GM18520 (cell line): Measurements from ENCODE around the gene SH3PXD2B.

ENCODE experiments used
- ATAC-seq: cut with Tn5 transposase; IDR thresholded peaks from one replicate; pipeline ENCODE4 v1.9.1; 2021; ENCODE audit not compliant: unreplicated experiment

Gene SH3PXD2B

DNA sequence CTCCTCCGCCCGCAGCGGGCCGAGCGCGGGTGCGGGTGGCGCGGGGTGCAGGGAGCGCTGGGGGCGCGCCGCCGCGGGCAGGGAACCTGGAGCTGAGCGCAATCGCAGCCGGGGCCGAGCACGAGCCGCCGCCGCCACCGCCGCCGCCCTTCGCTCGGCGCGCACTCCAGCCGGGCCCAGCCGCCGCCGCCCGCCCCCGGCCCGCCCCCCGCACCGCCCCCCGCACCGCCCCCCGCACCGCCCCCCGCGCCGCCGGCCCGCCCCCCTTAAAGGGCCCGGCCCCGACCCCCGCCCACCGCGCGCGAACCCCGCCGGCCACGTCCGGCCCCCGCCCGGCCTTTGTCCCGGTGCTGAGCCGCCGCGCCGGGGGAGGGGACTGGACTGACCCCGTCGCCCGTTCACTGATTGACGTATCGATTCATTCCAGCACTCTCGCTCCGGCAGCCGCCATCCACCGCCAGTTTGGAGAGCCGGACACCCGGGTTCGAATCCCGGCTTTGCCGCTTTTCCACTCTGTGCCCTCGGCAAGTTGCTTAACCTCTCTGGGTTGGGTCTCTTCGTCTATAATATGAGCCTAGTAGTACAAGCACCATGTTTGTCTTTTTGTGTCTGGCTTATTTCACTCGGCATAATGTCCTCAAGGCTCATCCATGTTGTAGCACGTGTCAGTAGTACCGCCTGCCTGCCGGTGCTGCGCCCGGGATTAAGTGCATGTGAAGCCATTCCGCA is at the start of gene SH3PXD2B:
SH3PXD2B (minus strand) TSS at position 168 of the 729 bp plus-strand sequence. CDS start 173 bp downstream, outside the sequence.
- ATAC-seq = no peak

DNA sequence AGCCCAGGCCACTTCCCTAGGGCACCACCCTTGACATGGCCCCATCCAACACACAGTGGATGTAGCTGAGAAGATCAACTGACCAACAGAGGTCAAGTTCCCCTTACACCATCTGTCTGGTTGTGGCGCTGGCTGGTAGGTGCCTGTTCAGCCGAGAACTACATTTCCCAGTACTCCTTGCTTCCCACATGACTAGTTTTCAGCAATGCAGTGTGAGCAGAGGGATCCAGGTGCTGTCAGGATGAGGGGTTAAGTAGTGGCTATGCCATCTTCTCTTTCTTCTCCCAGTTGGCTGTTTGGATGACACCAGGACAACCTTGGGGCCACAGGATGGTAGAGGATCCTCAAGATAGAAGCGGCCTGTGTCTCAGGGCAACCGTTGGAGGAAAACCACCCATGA is 48.6 kb upstream of the SH3PXD2B start:
- ATAC-seq = no peak

DNA sequence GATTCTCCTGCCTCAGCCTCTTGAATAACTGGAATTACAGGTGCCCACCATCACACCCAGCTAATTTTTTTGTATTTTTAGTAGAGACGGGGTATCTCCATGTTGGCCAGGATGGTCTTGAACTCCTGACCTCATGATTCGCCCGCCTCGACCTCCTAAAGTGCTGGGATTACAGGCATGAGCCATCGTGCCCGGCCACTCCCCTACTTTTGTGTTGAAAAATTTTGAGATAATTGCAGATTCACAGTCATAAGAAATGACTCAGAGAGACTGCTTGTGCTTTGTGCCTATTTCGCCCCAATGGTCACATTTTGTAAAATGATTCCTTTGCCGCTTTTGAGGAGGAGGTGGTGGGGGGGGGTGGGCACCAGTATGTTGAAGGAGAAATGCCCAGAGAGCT is 48.1 kb upstream of the SH3PXD2B start:
- no peak for ATAC-seq

DNA sequence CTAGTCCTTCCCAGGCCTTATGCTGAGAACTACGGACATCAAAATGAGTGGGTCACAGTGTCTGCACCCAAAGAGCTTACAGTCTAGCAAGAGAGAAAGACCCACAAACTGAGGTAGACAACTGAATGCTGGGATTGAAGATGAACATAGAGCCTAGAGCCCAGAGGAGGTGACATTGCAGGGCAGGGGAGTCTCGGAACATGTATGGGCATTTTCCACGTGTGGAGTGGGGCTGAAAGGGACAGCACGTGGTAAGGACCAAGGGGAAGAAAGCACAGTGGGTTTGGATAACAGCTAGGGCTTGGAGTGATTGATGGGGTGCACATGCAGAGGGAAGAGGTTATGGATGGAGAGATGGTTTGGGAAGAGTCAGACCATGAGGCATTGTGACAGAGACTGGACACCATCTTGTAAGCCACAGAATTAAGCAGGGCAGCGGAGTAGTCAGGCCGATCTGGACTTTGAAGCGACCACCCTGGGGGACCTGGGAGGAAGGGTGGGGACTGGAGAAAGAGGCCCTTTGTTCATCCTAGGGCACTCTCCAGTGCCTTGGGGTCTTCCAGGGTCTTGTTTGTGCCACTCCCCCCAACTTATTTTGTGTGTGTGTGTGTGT is 47.5 kb upstream of the SH3PXD2B start:
- ATAC-seq = no peak

DNA sequence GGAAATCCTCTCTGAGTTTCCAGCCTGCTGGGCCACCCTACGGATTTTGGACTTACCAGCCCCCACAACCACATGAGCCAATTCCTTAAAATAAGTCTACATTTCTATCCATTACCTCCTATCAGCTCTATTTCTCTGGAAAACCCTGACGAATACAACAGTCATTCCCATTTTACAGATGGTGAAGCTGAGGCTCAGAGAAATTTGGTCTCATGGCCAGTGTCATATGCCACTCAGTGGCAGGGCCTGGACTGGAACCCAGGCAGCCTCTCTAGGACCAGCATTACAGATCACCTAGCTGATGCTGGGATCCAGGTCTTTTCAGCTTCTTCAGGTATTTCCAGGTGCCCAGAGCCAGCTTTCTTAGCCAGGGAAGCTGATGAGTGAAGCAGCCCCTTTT is 45.0 kb upstream of the SH3PXD2B start:
- ATAC-seq = no peak

DNA sequence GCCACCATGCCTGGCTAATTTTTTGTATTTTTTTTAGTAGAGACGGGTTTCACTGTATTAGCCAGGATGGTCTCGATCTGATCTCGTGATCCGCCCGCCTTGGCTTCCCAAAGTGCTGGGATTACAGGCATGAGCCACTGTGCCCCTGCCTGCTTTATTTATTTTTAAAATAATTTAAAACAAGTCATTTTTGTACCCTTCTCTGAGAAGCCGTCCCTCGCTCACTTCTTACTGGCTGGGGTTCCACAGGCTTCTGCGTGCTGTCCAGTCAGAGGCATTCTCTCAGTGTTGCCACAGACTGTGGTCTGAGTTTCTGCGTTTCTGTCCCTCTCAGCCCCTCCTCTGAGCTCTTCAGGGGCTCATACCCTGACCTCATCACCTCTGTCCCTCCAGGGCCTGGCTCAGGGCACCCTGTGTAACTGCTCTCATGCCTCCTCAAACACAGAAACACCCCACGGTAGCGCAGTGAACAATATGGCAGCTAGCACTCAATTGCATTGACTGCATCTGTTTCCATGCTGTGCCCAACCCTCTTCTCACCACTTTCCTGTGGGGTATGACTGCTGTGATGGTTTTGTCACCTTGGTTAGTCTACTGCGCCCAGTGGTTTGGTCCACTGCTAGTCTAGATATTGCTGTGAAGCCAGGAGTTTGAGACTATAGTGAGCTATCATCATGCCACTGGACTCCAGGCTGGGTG is 44.3 kb upstream of the SH3PXD2B start:
- ATAC-seq = no peak

DNA sequence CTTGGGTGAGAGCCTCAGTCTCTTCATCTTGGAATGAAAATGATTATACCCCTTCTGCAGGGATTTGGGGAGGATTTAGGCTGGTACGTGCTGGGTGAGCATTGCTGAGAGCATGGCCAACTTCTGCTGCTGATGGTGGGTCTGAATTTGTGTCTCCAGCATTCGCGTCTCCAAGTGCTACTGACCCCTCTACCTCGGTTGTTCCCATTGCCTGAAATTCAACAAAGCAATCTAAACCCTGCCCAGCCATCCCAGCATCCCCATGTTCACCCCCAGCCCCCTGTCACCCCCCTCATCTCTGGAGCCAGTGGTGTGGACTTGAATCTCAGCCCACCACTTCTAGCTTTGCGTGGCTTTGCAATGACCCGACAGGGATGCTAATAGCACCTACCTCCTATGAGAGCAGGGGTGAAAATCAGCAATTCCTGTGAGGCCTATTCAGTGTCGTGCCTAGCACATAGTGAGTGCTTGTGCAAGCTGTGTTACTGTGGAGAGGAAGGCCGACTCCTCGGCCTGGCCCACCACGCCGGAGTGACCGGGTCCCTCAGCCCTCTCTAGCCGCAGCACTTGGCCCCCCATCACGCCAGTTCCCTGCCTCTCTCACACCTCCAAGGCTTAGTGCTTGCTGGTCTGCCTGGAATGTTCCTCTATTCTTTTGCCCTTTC is 43.4 kb upstream of the SH3PXD2B start:
- no peak for ATAC-seq

DNA sequence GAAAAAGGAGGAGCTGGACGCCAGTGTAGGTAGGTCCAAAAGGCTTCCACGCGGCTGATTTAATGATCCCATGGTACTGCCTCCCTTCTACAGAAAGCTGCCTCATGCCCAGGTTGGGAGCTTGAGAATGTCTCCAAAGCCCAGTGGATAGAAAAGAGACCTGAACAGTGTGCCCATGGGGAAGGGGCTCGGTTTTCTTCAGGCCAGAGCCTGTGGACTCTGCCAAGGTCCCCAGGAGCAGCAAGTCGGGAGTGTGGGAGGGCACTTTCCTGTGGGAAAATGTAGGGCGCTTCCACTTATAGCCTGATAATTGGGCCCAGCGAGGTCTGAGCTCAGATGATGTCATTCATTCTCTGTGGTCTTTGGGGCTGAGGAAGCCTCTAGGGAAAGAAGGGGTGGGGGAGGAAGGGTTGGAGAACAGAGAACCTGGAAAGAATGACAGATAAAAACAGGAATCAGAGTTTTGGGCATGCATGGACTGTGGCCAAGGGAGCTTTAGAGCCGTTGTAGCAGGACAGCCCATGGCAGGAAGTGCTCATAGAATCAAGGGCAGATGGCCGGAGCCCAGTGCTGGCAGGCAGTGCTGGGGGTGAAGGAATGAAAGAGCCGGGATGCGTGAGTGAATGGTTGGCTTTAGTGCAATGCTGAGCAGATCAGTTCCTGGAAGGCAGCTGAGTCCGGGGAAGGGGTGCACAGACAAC is 42.5 kb upstream of the SH3PXD2B start:
- ATAC-seq = no peak

DNA sequence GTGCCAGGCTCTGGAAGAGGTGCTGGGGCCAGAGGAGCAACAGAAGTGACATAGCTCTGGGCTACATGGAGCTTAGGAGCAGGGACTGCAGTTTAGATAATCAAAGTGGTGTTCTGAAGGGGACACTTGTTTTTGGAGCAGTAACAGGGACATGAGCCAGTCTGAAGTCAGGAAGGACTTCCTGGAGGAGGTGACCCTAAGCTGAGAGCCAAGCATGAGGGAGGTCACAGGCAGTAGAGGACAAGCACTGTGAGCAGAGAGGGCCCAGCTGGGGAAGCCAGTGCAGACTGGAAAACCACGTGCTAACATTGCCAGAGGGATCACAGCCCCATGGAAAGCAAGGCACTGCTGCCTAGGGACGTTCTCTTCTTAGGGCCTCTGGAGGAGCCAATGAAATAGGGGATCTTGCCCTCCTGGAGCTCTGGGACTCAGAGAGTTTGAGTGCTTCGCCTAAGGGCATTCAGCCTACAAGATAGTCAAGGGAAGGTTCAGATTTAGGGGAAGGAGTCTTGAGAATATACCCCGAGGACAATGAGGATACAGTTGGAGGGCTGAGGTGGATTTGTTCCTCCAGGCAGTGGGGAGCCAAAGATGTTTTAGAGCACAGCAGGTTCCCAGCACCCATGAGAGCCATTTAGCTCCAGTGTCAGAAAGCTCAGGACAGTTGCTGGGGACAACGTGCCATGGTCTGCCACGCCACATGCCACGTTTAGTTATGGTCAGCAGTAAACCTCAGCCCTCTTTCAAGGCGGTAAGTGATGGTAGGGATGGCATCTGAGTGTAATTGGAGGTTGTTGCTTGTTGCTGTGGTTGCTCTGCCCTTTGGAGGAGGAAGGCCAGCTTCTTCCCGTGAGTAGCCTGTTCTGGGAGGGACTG is 40.5 kb upstream of the SH3PXD2B start:
- ATAC-seq = no peak

DNA sequence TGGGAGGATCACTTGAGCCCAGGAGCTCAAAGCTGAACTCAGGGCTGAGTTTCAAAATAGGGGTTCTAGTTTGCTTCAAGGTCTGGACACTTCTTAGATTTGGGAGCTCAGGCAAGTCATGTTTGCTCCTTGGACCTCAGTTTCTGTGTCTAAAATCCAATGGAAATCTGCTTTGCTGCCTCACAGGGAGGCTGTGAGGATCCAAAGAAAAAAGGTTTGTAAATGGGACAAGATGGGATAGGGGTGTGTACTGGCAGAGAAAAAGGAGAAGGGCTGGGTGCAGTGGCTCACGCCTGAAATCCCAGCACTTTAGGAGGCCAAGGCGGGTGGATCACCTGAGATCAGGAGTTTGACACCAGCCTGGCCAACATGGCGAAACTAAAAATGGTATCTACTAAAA is 39.6 kb upstream of the SH3PXD2B start:
- ATAC-seq = no peak

DNA sequence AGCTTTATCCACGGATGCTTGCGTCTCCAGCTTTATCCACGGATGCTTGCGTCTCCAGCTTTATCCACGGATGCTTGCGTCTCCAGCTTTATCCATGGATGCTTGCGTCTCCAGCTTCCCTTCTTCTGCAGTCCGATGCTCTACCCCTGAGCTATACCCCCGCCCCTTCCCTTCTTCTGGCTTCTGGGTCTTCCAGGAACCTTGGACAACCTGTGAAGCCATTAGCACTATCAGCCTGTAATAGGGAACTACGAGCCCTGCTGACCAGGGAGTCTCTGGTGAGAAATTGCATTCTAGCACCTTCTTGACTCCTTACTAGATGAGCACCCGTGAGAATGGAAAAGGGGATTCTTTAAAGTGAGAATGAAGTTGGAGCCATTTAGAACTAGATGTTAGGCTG is 39.1 kb upstream of the SH3PXD2B start:
- no peak for ATAC-seq

DNA sequence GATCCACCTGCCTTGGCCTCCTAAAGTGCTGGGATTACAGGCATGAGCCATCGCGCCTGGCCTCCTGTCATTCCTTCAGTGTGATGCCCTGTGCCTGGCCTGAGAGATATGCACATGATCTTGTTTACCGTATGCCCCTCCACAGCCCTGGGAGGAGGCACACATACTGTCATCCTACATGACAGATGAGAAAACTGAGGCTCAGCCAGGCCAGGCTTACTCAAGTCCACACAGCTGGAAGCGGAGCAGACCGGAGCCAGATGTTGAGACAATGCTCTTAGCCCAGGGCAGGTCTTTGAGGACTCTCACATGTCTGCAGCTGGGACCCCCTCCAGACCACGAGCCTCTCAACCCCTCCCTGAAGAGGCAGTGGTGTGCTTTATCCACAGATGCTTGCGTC is 38.7 kb upstream of the SH3PXD2B start:
- no peak for ATAC-seq

DNA sequence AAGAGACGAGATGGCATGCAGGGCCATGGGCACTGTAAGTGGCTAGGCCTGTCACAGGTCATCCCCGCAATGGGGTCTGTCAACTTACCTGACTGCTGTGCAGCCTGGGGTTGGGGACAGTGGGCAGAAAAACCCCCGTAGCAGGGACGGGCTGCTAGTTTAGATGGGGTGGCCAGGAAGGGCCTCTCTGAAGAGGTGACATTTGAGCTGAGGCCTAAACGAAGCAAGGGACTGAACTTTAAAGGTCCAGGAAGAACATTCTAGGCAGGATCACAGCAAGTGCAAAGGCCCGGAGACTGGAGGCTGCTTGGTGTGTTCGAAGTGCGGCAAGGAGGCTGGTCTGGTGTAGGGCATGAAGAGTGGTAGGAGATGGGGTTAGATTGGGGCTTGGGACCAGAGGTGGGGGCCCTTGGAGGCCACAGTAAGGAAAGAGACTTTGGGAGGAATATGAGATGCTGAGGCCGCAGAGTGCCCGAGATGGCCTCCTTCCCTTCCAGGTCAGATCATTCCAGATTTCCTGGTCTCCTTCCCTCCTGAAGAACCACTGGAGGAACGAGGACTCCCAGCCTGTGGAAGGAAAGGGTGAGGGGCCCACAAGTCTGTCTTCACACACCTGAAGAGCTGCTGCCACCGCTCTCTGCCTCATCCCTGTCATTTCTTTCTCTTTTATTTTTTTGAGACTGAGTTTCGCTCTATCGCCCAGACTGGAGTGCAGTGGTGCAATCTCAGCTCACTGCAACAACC is 37.9 kb upstream of the SH3PXD2B start:
- ATAC-seq = no peak

DNA sequence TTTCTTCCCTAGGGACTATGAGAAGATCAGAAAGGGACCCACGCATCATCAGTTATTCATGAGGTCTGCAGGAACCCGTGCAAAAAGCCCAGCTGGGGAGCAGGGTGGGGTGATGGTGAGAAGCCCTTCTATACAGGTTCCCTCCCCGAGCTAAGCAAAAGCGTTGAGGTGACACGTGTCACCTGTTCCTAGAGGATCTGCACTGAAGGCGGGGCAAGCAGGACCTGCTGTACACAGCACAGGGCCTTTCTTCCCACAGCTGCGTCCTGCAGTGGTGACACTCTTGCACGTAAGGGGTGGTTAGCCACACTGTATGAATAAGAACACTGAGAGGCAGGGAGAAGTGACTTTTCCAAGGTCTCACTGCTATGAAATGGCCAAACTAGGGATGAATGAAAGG is 37.2 kb upstream of the SH3PXD2B start:
- ATAC-seq = no peak

DNA sequence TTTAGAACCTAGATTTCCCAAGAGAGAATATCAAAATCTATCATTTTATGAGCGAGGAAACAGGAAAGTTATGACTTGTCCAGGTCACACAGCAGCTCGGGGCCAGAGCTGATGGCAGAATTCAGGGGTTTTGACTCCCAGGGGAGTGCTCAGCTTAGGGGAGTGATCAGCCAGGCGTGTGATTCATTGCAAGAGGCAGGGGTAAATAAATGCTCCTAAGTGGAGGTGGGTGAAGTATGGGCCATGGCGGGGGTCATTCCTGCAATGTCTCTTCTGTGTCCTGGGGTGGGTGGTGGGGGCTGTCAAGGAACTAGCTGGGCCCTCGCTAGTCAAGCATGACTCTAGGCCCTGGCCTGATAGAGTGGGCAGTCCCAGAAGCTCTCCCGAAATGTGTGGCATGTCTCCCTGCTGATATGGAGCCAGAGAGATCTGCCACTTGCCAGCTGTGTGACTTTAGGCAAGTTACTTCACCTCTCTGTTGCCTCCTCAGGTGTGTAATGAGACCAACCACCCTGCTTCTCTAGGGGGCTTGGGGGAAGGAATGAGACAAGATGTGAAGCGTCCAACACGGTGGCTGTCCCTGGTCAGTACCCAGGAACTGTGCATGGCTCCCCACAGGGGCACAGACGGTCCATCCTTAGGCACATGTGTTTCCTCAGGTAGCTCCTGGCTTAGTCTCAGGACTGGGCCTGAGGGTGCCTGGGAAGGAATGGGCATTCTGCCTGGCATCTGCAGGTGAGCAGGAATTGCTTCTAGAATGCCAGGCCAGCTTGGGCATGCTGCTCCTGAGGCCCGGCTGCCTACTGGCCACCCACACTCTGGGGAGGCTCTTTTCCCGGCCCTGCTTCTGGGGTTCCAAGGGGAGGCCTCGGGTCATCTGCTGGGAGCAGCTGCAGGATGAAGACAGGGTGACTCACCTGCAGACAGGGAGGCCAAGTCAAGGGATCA is 36.5 kb upstream of the SH3PXD2B start:
- no peak for ATAC-seq

DNA sequence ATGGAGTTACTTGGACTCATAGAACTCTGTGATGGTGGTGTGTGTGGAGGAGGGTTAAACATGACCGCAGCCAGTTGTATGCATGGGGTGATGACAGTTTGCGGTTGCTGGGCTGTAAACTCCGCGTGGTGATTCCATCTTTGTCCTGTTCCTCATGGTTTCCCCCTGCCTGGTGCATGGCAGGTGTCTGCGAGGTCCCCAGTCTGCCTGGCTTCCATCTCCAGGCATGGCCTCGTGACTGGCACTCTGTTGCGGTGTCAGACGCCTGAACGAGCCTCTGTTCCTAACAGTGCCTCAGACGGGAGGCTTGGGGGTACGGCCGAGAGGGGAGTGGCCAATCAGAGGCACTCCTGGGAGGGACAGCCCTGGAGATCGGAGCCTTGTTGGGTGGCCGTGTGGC is 33.9 kb upstream of the SH3PXD2B start:
- ATAC-seq = no peak

DNA sequence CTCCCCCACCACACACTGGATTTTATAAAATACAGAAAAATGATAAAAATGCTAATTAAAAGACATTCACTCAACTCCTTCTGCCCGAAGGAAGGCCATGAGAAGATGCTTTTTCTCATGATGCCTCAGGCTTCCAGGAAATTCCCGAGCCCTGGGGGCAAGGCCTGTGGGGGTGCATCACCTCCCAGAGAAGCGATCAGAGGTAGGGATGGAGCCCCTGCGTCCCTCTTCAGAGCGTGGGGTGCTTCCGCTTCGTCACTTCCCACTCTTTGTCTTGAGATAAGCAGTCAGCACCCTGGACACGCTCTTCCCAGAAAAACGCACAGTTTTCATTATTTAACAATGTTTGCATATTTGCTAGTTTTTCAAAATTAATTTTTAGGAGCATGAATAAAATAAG is 33.3 kb upstream of the SH3PXD2B start:
- no peak for ATAC-seq

DNA sequence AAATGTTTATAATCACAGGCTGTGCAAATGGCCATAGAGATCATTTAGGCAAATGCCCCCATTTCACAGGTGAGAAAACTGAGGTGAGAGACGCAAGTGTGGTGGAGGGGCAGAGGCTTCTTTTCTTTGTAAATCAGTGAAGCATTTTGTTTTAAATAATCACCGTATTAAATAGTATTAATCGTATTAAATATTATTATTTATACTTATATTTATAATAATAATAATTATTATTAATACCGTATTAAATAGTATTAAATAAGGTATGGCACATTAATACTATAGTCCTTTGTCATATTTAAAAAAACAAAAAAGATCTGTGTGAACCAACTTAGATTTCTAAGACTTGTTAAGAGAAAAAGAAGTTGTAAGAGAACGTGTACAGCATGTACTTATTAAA is 32.6 kb upstream of the SH3PXD2B start:
- no peak for ATAC-seq
